ENCODE results near the gene PRKCZ. TPM values are rescaled to one million over a fixed set of nuclear protein-coding genes. Genes with fewer than 3 reads are reported as not detected.

The PRKCZ gene
- total RNA-seq, 1 donor from 2014 or later, result 1.3 TPM

DNA sequence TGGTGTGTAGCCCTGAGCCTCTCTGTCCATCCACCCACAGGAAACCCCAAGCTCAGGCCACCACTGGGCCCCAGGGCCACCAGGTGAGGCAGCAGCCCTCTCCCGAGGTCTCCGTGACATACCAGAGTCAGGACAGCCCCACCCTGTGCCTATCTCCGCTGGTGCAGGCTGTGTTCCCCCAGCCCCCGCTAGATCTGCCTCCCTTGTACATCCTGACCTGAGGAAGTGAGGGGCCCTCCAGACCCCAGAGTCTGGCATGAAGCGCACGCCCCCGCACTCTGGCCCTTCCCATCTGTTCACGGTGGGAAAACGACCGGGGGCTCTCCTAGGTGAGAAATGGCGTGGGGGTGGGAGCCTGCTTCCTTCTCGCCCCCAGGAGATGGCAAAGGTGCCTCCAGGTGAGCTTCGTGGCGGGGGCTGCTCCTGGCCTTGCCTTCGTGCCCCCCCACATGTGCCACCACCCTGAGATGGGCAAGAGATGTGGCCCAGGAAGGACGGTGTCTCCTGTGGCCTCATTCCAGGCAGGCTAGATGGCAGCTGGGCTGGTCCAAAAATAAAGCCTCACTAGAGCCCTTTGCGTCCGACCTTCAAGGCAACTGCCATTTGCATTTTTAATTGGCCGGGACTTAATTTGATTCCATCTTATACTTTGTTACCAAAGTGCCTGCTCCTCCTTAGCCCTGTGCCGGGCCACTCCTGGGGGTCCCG lies 28.0 kb upstream of the PRKCZ start:
- TF ChIP-seq, protein P1, sequence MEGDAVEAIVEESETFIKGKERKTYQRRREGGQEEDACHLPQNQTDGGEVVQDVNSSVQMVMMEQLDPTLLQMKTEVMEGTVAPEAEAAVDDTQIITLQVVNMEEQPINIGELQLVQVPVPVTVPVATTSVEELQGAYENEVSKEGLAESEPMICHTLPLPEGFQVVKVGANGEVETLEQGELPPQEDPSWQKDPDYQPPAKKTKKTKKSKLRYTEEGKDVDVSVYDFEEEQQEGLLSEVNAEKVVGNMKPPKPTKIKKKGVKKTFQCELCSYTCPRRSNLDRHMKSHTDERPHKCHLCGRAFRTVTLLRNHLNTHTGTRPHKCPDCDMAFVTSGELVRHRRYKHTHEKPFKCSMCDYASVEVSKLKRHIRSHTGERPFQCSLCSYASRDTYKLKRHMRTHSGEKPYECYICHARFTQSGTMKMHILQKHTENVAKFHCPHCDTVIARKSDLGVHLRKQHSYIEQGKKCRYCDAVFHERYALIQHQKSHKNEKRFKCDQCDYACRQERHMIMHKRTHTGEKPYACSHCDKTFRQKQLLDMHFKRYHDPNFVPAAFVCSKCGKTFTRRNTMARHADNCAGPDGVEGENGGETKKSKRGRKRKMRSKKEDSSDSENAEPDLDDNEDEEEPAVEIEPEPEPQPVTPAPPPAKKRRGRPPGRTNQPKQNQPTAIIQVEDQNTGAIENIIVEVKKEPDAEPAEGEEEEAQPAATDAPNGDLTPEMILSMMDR (IDR thresholded peaks at IDR 0.05), result no peak
- intact Hi-C loops (cut with DNase I), result no loop called here
- Histone ChIP-seq H3K9me3 (no peaks in the 10 kb centered on the region), H3K4me1 (peaks cover 0 to 3% of the 10 kb centered on the region in 2 donors), H3K4me3 (no peak overlapping the region), H3K36me3 (no peaks in the 10 kb centered on the region), H3K27ac (no peak overlapping the region), H3K27me3 (peaks cover 25% of the 10 kb centered on the region)
- DNase-seq (ENCODE audit: low spot score in 2 of 2), result no peak

DNA sequence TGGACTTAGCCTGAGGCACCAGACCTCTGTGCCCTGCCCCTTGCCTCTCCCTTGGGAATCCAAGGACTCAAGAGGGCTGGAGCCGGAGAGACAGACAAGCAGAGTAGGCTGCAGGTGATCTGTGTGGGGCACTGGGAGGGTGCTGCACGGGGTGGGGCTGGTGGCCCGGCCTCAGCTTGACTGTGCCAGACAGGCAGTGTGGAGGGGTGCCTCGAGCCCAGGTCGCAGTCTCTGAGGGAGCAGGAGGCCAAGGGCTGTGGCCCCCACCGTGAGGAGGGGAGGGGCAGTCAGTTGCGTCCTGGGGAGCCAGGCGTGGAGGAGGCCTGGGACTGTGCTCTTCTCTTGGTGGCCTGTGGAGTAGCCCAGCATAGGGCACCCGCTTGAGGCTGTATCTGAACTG lies 27.0 kb upstream of the PRKCZ start:
- TF ChIP-seq, protein P1 (IDR thresholded peaks at IDR 0.05), result no peak
- no peaks in the 10 kb centered on the region for H3K9me3 ChIP-seq
- intact Hi-C loops (cut with DNase I), result no loop called here

GRCh38 chr1:2024451-2024850 lies 25.8 kb upstream of the PRKCZ start:
- H3K27ac ChIP-seq, result no peak overlapping the region
- no peaks in the 10 kb centered on the region for H3K9me3 ChIP-seq
- no peak overlapping the region for H3K4me3 ChIP-seq
- TF ChIP-seq, protein P1 (IDR thresholded peaks at IDR 0.05), result no peak
- peaks cover 0 to 2% of the 10 kb centered on the region in 2 donors for H3K4me1 ChIP-seq
- intact Hi-C loops (cut with DNase I), result no loop called here
- DNase-seq (ENCODE audit: low spot score in 2 of 2), result no peak
- H3K36me3 ChIP-seq, result no peaks in the 10 kb centered on the region
- H3K27me3 ChIP-seq, result peaks cover 23% of the 10 kb centered on the region

More for the DNA sequence above, 27.0 kb upstream of the PRKCZ start:
- H3K4me3 ChIP-seq, result no peak overlapping the region
- H3K4me1 ChIP-seq, result peaks cover 0 to 3% of the 10 kb centered on the region in 2 donors
- no peaks in the 10 kb centered on the region for H3K36me3 ChIP-seq
- H3K27me3 ChIP-seq, result peaks cover 25% of the 10 kb centered on the region
- DNase-seq (ENCODE audit: low spot score in 2 of 2), result no peak
- H3K27ac ChIP-seq, result no peak overlapping the region

DNA sequence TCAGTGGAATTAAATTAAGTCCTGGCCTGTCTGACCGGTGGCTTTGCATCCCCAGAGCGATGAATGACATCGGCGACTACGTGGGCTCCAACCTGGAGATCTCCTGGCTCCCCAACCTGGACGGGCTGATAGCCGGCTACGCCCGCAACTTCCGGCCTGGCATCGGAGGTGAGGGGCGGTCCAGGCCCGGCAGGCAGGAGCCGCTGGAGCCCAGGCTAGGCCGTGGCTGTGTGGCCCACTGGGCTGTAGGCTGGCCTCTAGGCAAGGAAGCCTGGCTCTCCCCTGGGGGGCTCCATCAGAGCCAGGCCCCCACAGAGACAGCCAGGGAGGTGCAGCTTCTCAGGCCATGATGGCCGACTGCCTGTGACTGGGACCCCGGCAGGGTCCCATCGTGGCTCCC lies 25.3 kb upstream of the PRKCZ start:
- Histone ChIP-seq H3K27ac (no peak overlapping the region), H3K4me1 (no peaks in the 10 kb centered on the region), H3K36me3 (no peaks in the 10 kb centered on the region), H3K27me3 (peaks cover 19% of the 10 kb centered on the region), H3K9me3 (no peaks in the 10 kb centered on the region), H3K4me3 (no peak overlapping the region)
- TF ChIP-seq, protein P1 (IDR thresholded peaks at IDR 0.05), result no peak
- intact Hi-C loops (cut with DNase I), result no loop called here
- DNase-seq (ENCODE audit: low spot score in 2 of 2), result no peak

GRCh38 chr1:2025491-2025981 lies 24.7 kb upstream of the PRKCZ start:
- no peak for DNase-seq (ENCODE audit: low spot score in 2 of 2)
- Histone ChIP-seq H3K9me3 (no peaks in the 10 kb centered on the region), H3K27me3 (peaks cover 16% of the 10 kb centered on the region), H3K27ac (no peak overlapping the region), H3K4me3 (no peak overlapping the region), H3K4me1 (no peaks in the 10 kb centered on the region), H3K36me3 (no peaks in the 10 kb centered on the region)
- TF ChIP-seq, protein P1 (IDR thresholded peaks at IDR 0.05), result no peak
- intact Hi-C loops (cut with DNase I), result no loop called here

Measured in ascending aorta (tissue), 2 donors.